ENCODE measurements around the gene SLC12A5. TPM values are rescaled to one million over a fixed set of nuclear protein-coding genes. Genes with fewer than 3 reads are reported as not detected.

SLC12A5 gene
- total RNA-seq, 1 experiment from 2014 or later: 7.2 TPM

- TF ChIP-seq PREB (CRISPR knock-in tag; IDR thresholded peaks at IDR 0.05; ENCODE audit: borderline replicate concordance): no peak
Measured at GRCh38 chr20:46049190-46049589, 20.2 kb downstream of the SLC12A5 start (continued).

DNA sequence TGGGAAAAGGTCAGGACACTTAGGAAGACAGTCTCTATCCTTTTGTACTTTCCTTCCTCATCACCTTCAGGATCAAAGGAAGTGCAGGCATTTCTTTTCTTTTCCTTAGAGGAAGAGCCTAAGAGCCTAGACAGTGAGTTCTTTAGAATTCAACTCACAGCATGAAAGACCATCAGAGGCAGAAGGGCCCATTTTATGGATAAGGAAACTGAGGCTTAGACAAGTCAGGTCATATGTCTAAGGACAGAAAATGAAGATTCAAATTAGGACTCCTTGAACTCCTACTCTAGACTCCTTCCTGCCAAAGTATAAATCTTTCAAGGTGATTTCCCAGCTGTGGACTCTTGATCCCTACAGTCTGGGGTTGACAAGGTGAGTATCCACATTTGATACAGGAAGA lies 20.8 kb downstream of the SLC12A5 start:
- Mint-ChIP-seq H3K27me3 (ENCODE audit: low read depth) (peaks cover 20% of the 10 kb centered on the region), H3K4me1 (no peaks in the 10 kb centered on the region), H3K36me3 (no peaks in the 10 kb centered on the region), H3K9me3 (no peaks in the 10 kb centered on the region), H3K4me3 (no peak overlapping the region), H3K27ac (no peak overlapping the region)
- CTCF ChIA-PET: no interaction called here
- no peak for TF ChIP-seq ZNF671 (CRISPR knock-in tag; IDR thresholded peaks at IDR 0.05)
- no peak for TF ChIP-seq NFE2L1 (CRISPR knock-in tag; IDR thresholded peaks at IDR 0.05)
- TF ChIP-seq HMGA2 (CRISPR knock-in tag; IDR thresholded peaks at IDR 0.05): no peak
- no peak for TF ChIP-seq RELA (CRISPR knock-in tag; IDR thresholded peaks at IDR 0.05; ENCODE audit: borderline replicate concordance)
- TF ChIP-seq ETV6 (CRISPR knock-in tag; IDR thresholded peaks at IDR 0.05): no peak
- TF ChIP-seq CDX4 (CRISPR knock-in tag; IDR thresholded peaks at IDR 0.05; ENCODE audit: borderline replicate concordance): no peak
- TF ChIP-seq ESRRA (CRISPR knock-in tag; IDR thresholded peaks at IDR 0.05; ENCODE audit: borderline replicate concordance): no peak
- TF ChIP-seq ZNF232 (CRISPR knock-in tag; IDR thresholded peaks at IDR 0.05): no peak
- TF ChIP-seq, protein P1, sequence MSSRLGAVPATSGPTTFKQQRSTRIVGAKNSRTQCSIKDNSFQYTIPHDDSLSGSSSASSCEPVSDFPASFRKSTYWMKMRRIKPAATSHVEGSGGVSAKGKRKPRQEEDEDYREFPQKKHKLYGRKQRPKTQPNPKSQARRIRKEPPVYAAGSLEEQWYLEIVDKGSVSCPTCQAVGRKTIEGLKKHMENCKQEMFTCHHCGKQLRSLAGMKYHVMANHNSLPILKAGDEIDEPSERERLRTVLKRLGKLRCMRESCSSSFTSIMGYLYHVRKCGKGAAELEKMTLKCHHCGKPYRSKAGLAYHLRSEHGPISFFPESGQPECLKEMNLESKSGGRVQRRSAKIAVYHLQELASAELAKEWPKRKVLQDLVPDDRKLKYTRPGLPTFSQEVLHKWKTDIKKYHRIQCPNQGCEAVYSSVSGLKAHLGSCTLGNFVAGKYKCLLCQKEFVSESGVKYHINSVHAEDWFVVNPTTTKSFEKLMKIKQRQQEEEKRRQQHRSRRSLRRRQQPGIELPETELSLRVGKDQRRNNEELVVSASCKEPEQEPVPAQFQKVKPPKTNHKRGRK (CRISPR knock-in tag; IDR thresholded peaks at IDR 0.05; ENCODE audit: borderline replicate concordance): no peak
- TF ChIP-seq ZNF281 (CRISPR knock-in tag; IDR thresholded peaks at IDR 0.05): no peak
- TF ChIP-seq GABPB1 (CRISPR knock-in tag; IDR thresholded peaks at IDR 0.05): no peak
- TF ChIP-seq JAZF1 (CRISPR knock-in tag; IDR thresholded peaks at IDR 0.05): no peak
- ATAC-seq (no peak), DNase-seq (ENCODE audit: low spot score) (no peak)
- POLR2A ChIA-PET: no interaction called here

- H3K27me3 Mint-ChIP-seq (ENCODE audit: low read depth): peaks cover 26% of the 10 kb centered on the region
- no peak for ATAC-seq
- POLR2A ChIA-PET: no interaction called here
- TF ChIP-seq ZNF121 (CRISPR knock-in tag; IDR thresholded peaks at IDR 0.05) (no peak), ATF3 (CRISPR knock-in tag; conservative IDR thresholded peaks at IDR 0.05) (no peak), NFE2L1 (CRISPR knock-in tag; IDR thresholded peaks at IDR 0.05) (no peak), ELF4 (CRISPR knock-in tag; IDR thresholded peaks at IDR 0.05; ENCODE audit: low read depth) (no peak), STAT6 (CRISPR knock-in tag; conservative IDR thresholded peaks at IDR 0.05; ENCODE audit: low read depth) (no peak), SP1 (CRISPR knock-in tag; conservative IDR thresholded peaks at IDR 0.05) (no peak), ZBTB43 (CRISPR knock-in tag; IDR thresholded peaks at IDR 0.05) (no peak), GRHL2 (CRISPR knock-in tag; IDR thresholded peaks at IDR 0.05; ENCODE audit: insufficient replicate concordance, severe bottlenecking) (no peak), USF2 (CRISPR knock-in tag; IDR thresholded peaks at IDR 0.05) (no peak), SMAD3 (CRISPR knock-in tag; IDR thresholded peaks at IDR 0.05; ENCODE audit: borderline replicate concordance) (no peak)
- TF ChIP-seq, protein P2, sequence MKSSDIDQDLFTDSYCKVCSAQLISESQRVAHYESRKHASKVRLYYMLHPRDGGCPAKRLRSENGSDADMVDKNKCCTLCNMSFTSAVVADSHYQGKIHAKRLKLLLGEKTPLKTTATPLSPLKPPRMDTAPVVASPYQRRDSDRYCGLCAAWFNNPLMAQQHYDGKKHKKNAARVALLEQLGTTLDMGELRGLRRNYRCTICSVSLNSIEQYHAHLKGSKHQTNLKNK (CRISPR knock-in tag; IDR thresholded peaks at IDR 0.05): no peak
Measured at GRCh38 chr20:46050444-46050843, 21.4 kb downstream of the SLC12A5 start.

More at GRCh38 chr20:46050444-46050843, 21.4 kb downstream of the SLC12A5 start:
- no peak for DNase-seq (ENCODE audit: low spot score)
- Mint-ChIP-seq H3K27ac (no peak overlapping the region), H3K4me3 (no peak overlapping the region), H3K9me3 (no peaks in the 10 kb centered on the region), H3K4me1 (no peaks in the 10 kb centered on the region), H3K36me3 (no peaks in the 10 kb centered on the region)
- CTCF ChIA-PET: interaction anchor here (1.1 kb wide), 1 partner anchor 81 kb away, joined by 3 read pairs; no protein-coding TSS in a partner anchor
